Stimulated activated CD4-positive, alpha-beta T cell treated with anti-CD3 and anti-CD28 coated beads, Interleukin-1b, Interleukin-23, amount 100 ng/mL, for 1 hour (primary cell): ENCODE measurements around the gene TMEM207.
"Not testable (repeated sequence)": the region's sequence is repeated elsewhere in the genome, so short reads cannot be mapped to it uniquely, and the experiment has no call there.

Source experiments
- DNase-seq, 2 donors: peaks; one replicate each; pipeline ENCODE4 v3.0.0-alpha.2; 2020; ENCODE audit warnings: low read depth in 2 of 2

TMEM207 gene

DNA sequence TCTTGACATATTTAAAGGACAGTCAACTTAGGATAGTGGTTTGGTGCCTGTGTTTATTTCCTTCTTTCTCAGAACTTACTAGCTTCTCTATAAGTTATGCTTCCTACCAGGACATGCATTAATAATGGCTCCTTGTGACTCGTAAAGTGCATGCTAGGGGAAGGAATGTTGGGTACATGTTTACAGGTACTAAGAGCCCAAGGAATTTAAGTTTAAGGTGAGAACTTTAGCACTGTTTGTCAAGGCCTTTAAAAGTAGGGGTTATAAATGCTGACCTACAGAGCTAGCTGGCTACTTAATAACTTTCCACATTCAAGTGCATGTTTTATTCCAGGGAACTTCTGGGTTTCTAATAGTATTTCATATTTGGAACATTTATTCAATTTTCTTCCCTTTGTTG lies at the start of gene TMEM207:
Gene TMEM207, minus strand, starts transcription at position 101 of the 400 bp plus-strand sequence. Its CDS starts 92 bp downstream, at position 9.
- DNase-seq: no peak

DNA sequence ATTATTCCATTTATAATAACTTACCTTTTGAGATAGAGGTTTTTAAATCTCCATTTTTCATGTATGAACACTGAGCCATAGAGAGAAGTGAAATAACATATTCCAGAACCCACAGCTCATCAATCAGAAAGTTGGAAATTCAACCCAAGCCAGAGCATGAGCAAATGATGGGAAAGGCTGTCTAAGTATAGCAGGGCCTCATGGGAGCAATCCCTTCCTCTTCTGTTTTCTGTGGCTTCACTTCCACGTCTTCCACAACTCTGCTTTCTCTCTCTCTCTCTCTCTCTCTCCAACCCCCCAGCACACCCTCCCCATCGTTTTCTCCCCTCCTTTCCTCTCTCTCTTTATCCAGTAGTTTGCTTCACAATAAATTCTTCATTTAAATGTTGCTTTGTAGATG lies 49.4 kb upstream of the TMEM207 start:
- no peak for DNase-seq

DNA sequence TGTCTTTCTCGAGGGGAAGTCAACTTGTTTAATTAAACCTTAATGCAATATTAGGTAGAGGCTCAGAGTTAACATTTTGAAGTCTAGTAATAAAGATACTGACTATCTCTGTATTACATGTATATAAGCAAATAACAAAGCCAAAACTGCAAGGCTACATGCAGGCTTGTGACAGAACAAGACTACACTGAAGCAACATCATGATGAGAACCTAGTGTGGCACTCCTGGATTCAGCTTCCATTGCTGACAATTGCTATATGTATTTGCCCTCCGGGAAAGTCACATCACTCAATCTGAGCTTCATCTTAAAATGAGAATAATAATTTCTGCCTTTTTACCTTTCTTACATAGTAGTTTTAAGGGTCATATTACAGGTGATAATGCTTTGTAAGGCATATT lies 48.6 kb upstream of the TMEM207 start:
- DNase-seq: no peak

DNA sequence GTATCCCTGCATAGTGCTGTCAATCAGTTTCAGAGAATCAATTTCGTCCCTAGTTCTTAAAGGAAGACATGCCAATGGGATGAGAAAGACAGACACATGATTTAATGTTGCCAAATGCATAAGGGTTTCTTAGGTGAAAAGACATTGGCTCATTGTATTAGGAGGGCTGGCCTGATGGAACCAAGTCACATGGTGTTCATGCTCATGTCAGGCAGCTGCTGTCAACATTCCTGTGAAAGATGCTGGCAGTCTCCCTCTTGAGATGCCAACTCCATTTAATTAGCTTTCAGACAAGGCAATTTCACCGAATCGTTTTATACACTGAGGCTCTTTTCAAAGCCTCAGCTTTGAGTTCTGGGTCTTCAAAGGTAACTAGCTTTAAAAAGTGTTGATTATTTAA lies 48.1 kb upstream of the TMEM207 start:
- no peak for DNase-seq

DNA sequence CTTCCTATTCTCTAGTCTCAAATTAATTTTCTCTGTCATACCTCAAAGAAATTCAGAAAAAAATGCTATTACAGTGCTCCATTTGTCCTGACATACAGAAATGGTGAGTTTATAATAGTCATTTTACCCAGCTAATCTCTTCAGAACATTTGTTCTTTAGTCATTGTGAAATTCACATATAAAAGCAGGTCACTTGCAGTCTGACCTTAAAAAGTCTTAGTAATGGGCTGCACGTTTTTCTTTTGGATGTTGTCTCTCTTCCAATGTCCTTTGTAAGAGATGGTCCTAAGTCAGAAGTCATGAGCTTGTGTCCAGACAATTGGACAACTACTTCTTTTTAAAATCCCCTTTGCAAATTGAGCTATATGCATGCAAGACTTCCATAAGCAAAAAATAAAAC lies 47.2 kb upstream of the TMEM207 start:
- DNase-seq: no peak

DNA sequence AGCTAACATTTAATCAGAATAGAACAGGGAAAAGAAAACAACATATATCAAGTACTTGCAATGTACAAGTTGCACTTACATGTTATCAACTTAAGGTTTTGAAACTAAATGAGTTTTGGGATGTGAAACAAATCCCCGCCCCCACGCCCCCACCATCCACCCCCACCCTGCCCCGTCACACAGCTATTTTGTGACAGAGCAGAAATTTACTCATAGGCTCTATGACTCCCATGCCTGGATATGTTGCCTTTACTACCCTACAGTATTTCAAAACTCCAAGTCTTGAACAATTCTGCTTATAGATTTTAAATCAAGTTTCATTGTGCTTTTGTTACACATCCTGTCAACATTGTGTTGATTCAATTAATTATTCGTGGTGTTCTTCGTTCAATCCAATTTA lies 46.1 kb upstream of the TMEM207 start:
- DNase-seq: no peak

DNA sequence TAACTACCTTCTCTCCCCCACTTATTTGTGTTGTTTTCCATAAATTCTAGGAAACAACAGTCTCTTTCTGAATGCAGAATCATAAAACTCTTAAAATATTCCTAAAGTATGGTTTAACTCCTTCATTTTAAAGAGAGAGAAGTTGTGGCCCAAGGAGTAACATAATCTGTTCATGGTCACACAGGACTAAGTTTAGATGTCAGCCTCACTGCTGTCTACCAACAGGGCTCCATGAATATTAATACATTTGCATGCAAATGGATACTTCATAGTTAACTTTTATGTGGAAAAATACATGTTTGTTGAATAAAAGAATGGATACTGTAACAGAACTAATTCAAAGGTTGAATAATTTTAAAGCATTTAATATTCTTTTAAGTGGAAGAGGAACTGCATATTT lies 45.7 kb upstream of the TMEM207 start:
- no peak for DNase-seq

DNA sequence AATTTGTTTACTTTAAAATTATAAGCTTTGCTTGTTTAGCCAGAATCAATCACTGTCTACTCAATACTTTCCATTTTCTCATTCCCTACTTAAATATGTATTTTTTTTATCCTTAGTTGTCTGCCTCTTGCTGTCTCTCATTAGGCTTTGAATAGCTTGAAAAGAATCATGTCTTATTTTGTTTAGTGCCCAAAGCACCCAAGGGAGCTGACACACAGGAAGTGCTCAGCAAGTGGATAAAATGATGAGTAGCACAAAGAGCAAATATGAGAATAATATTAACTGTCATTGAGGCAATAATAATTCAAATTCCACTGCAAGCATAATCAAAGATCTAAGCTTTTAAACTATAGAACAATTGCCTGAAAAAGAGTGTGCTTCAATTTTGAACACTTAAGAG lies 45.2 kb upstream of the TMEM207 start:
- no peak for DNase-seq

DNA sequence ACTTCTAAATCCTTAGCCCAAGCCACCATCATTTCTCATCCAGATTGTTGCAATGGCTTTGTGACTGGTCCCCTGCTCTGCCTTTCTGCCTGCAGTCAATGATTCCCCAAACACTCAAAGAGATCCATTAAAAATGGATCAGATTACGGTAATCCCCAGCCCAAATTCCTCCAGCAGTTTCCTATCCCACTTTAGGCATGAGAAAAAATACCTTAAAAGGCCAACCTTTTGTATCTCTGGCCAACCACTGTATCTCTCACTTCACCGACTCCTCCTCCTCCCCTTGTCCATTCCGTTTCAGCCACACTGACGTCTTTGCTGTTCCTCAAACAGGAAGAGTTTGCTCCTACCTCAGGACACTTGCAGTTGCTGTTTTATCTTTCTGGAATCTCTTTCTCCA lies 43.3 kb upstream of the TMEM207 start:
- DNase-seq: no peak

DNA sequence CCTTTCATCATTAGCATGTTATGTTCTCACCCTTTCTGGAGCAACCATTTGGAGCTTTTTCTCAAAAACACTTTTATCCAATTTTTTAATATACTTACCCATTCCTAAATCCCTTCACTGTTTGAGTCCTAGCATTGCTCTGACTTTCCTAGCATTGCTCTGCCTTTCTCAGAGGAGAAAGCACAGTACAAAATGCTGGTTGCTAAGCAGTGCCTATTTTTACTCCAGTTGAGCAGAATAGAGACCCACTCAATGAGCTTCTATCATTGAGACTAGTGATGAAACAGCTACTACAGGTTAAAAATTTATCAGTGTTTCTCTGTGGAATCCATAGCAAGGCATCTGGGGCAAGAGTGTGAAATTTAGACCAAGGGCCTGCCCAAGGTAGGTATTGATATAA lies 42.4 kb upstream of the TMEM207 start:
- DNase-seq: no peak

DNA sequence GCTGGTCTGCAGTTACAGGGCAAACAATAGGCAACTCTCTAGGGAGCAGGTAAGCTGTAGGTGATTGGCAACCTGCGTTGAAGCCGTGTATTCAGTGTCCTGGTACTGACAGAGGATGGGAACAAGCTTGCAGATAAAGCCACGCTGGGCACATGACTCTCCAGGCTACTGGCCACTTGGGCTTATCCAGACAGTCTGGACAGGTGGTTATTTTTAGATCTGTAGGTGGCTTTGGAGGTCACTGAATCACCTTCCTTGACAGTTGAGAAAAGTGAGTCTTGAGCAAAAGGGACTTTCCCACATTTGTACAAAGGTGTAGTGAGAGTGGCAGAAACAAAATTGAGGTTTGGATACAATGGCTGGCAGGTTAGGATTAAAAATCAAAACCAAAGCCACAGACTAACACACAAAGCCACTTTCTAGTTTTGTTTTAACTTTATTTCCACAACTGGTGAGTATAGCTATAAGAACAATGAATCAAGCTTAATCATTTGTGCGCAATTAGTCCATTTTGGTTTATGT lies 41.9 kb upstream of the TMEM207 start:
- DNase-seq: no peak

DNA sequence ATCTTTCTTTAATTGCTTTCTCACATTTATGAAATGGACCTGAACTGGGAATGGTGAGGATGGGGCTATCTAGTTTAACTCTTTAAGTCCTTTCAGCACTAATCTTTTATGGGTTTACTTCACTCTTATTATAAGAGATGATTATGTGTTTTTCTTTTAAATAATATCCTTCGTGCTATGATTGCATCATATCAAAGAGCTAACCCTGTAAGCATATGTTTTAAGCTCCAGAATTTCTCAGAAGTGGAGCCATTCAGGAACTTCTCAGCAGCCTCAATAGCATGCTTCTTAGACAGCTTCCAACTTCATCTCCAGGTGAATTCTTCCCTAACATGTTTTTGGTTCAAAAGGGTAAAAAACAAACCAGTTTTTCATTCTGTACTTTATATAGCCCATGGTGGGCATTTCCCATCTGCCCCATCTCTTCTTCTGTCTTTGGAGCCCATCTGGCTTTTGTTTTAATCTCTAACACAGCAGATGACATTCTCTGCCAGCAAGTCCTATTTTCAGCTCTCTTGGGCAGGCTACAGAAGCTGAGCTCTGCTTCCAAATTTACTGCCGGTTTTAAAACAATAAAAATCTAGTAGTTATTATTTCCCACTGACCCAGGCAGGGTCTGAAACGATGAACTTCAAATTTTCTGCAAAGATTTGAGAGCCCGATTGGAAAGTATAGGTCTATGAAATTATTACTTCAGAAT lies 37.4 kb upstream of the TMEM207 start:
- DNase-seq: no peak

DNA sequence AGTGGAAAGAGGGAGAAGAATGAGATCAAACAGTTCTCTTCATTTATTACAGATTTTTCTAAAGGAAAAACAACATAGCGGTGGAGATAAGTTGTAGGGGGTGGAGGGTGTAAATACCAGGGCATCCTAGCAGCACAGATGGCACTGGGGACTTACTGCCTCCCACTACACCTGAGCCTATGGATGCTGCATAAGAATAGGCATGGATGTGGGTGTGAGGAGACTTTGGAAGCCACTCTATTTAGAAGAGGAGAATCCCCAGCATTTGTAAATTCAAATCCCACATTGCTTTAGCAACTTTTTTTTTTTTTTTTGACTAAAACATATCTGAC lies 36.8 kb upstream of the TMEM207 start:
- no peak for DNase-seq

DNA sequence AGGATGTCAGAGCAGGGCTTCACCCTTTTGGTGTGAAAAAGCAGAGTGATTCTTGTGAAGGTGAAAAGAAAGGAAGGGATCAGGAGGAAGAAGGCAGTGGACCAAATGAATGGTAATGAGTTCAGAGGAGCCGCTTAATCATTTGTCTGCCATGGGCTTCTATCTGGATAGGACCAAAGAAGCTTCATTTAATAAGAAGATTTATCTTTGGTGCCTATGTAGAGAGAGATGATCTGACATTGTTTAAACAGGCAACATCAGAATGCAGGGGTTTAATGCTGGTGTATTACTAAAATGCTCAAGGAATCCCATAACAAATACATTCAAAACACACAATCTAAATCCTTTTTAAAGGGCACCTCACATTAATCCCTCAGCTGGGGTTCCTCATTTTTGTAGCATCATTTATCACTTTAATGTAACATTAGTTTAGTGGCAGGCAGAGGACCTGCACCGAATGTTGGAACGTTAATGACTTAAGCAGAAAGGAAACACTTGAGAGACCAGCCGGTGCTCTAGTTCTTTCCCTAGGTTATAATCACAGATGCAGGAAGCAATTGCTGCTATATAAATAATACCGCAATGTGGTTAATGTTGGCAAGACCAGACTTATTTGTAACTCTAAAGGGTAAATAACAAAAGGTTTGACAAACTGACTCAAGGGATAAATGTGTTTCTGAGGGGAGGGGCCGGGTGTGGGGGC lies 36.3 kb upstream of the TMEM207 start:
- no peak for DNase-seq

DNA sequence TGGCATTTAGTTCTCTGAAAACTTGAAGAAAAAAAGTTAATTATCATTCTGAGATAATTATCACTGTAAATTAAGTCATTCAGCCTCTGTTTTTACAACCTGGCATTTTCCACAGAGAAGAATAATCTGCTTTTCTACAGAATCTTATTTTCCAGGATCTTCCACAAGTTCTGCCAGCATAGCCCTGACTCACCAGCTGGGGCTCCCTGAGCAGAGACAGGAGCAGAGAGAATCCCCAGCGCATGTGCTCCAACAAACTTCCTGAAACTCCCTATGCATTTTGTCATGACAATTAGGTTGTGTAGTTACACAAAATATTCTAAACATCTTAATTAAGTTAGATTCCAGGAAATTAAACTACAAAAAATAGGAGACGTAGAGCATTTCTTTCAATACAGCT lies 32.1 kb upstream of the TMEM207 start:
- DNase-seq: no peak

DNA sequence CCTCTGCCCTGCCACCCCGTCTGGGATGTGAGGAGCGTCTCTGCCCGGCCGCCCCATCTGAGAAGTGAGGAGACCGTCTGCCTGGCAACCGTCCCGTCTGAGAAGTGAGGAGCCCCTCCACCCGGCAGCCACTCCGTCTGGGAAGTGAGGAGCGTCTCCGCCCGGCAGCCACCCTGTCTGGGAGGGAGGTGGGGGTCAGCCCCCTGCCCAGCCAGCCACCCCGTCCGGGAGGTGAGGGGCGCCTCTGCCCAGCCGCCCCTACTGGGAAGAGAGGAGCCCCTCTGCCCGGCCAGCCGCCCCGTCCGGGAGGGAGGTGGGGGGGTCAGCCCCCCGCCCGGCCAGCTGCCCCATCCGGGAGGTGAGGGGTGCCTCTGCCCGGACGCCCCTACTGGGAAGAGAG lies 23.6 kb upstream of the TMEM207 start:
- DNase-seq: not testable (repeated sequence)

DNA sequence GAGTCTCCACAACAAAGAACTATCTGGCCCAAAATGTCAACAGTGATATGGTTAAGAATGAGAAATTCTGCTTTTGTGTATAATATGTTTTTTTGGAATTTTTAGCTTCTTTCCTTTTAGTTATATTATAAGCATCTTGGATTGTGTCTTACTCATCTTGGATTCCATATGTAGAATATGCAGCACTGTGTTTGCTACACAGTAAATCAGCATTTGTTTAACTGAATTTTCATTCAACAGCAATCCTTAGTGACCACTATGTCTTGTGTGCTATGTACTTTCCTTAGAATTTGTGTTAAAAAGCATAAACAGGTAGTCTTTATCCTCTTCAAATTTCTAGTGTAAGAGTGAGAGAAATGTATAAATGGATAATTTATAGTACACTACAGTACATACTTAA lies 18.2 kb upstream of the TMEM207 start:
- no peak for DNase-seq

DNA sequence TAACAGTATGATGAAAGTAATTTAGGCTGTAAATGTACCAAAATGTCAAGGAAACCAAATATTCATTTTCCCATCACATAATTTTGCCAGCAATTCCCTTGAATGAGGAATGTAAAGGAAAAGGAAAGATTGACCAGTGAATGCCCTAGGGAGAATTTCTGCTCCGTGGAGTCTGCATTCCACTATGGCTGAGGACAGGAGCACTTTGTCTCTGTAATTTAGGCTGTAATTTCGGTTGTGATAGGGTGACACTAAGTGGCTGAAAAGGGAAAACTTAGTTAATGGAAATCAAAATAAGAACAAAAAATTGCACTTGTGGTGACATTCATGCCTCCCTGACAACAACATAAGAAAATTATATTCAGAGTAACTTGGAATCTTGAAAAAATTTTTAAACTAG lies 8.3 kb upstream of the TMEM207 start:
- DNase-seq: no peak

DNA sequence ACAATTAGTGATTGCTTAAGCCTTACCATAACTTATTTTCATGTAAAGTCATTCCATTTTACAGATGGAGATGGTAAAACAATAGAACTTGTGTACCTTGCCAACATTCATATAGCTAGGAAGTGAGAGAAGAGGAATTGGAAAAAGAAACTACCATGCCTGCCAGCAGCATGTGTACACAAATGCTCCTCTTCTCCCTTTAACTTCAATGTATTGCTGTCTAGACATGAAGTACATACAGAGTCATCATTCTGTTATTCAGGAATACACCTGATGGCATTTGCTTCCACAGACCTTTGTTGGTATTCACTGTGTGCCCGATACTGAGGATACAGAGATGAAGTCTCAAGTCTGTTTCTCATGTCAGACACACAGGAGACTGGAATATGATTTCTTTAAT lies 7.1 kb upstream of the TMEM207 start:
- DNase-seq: no peak

DNA sequence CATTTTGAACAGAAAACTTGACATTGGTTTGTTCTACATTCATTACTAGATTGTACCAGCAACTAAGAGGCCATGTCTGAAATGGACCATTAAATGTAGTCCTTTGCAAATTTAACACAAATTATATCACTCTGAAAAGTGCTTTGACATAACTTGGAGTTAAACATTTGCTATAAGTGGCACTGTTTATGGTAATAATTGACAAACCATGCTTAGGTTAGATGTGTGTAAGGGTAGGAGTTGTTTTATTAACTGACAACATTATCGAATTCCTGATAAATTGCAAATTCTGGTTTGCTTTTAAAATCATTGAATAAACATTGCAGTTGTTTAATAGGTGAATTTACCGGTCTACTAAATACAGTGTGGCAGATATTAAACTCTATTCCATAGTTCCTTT lies 6.1 kb upstream of the TMEM207 start:
- no peak for DNase-seq

DNA sequence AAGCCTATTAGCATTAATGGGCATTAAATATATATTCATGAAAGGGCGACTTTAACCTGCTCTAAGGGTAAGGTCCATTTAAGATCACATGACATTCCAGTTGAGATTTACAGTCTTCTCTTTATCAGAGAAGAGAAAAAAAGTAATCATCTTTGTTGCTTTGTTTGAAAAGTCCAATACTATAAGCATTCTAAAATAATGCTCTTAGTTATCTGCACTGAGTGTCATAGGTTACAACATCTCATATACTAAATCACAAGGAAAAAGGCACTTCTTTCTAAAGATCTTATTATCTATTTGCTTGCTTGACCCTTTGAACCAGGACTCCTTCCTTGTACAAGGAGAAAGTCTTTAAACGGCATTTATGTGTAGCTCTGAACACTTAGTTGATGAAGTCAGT lies 1.4 kb downstream of the TMEM207 start:
- no peak for DNase-seq

DNA sequence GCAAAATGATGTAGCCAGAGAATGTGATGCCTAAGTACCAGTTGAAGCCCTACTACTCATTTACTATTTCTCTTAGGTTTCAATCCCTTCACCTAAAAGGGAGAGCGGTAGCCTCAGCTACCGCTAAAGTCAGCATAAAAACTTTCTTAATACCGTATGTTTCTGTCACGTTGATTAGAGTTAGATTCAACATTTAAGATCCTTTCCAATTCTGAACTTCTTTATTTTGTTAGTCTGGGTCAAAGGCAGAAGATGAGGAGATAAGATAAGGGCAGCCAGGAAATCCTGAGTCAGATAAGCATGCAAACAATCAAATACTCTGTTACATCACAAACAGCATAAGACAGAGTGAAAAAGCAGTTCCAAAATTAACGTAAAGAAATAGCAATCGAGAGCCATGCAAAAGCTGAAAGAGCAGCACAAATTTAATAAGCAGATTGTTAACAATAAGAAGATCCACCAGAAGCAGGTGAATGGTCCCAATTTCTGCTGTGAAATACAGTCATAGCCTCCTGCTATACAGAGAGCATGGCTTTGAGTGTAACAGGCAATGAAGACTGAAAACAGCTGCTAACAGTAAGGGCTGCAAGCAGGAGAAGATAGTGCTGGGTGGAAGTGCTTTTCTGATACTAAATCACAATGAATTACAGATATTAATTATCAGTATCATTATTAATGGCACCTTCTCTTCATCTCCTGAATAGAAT lies 3.0 kb downstream of the TMEM207 start:
- DNase-seq: no peak

DNA sequence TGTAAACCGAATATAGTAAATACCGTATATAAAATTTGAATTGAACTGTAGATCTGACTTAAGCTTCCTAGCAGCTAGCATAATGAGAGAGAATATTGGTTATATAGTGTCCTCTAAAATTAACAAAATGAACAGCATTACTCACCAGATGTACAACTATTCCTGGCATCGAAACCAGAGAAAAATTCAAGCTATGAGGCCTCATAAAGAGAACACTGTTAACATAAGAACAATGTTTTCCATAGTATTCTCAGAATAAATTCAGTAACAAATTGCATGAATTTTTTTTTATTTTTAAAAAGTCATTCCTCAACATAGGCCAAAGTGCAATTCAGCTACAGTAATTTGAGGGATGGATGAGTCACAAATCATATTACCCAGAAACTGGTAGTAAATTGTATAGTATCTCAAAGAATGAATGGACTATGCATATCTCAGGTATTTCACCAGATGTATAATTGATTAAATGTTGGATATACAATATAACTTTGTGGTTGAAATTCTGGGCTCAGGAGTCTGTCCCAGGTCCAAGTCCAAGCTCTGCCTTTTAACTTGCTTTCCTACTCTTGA lies 5.0 kb downstream of the TMEM207 start:
- DNase-seq: no peak
